IMR-90 (cell line): ENCODE results near the gene LHX8.

Experiments
- CTCF ChIP-seq: conservative IDR thresholded peaks from 2 replicates; pipeline ENCODE4 v1.5.1; 2012; ENCODE audit warnings: mild to moderate bottlenecking, low read depth, low read length, improper control_type of control experiment
- MXI1 ChIP-seq: IDR thresholded peaks from 2 replicates; pipeline ENCODE4 v1.6.1; 2012; ENCODE audit warnings: low read depth, mild to moderate bottlenecking, low read length, moderate library complexity, borderline replicate concordance

- TF ChIP-seq CTCF (no peak), MXI1 (no peak)
Observed at GRCh38 chr1:75208862-75209261, 74.7 kb downstream of the LHX8 start.
